Measurements from ENCODE around the gene ARFGAP3. TPM values are rescaled to one million over a fixed set of nuclear protein-coding genes. Genes with fewer than 3 reads are reported as not detected.
A peak's percentile ranks its signal among the peaks of the same experiment; 100 is the strongest.

The ARFGAP3 gene
- total RNA-seq, 2 donors from 2014 or later: 52.9 to 68.9 TPM

GRCh38 chr22:42862045-42862734, 5.1 kb upstream of the ARFGAP3 start:
- Histone ChIP-seq H3K4me1 (ENCODE audit: control insufficient read depth in 1 of 2, low read depth in 2 of 2) (peaks cover 6 to 23% of the 10 kb centered on the region in 2 donors), H3K9me3 (no peaks in the 10 kb centered on the region), H3K27me3 (replicated peaks; ENCODE audit: insufficient read depth) (no peaks in the 10 kb centered on the region), H3K4me3 (no peak overlapping the region), H3K36me3 (peaks cover 2% of the 10 kb centered on the region), H3K27ac (no peak overlapping the region)
- ATAC-seq (ENCODE audit: insufficient number of reproducible peaks, low FRiP score, low read depth) (no peak), DNase-seq (ENCODE audit: low spot score) (no peak)
- TF ChIP-seq CTCF (IDR thresholded peaks at IDR 0.05): no peak

GRCh38 chr22:42860968-42861367, 3.9 kb upstream of the ARFGAP3 start:
- Histone ChIP-seq H3K27ac (peak overlapping the region; percentile 34 to 47), H3K4me3 (no peak overlapping the region), H3K27me3 (replicated peaks; ENCODE audit: insufficient read depth) (no peaks in the 10 kb centered on the region), H3K4me1 (ENCODE audit: control insufficient read depth in 1 of 2, low read depth in 2 of 2) (peaks cover 6 to 22% of the 10 kb centered on the region in 2 donors), H3K9me3 (no peaks in the 10 kb centered on the region), H3K36me3 (no peaks in the 10 kb centered on the region)
- TF ChIP-seq CTCF (IDR thresholded peaks at IDR 0.05): no peak
- ATAC-seq (ENCODE audit: insufficient number of reproducible peaks, low FRiP score, low read depth) (no peak), DNase-seq (ENCODE audit: low spot score) (no peak)

GRCh38 chr22:42857845-42858481, 890 bp upstream of the ARFGAP3 start:
- H3K9me3 ChIP-seq: no peaks in the 10 kb centered on the region
- H3K27me3 ChIP-seq (replicated peaks; ENCODE audit: insufficient read depth): no peaks in the 10 kb centered on the region
- H3K4me1 ChIP-seq (ENCODE audit: control insufficient read depth in 1 of 2, low read depth in 2 of 2): peaks cover 17 to 37% of the 10 kb centered on the region in 2 donors
- no peak for TF ChIP-seq CTCF (IDR thresholded peaks at IDR 0.05)
- peak overlapping the region; percentile 73 to 83 for H3K27ac ChIP-seq
- ATAC-seq (ENCODE audit: insufficient number of reproducible peaks, low FRiP score, low read depth) (no peak), DNase-seq (ENCODE audit: low spot score) (no peak)
- no peaks in the 10 kb centered on the region for H3K36me3 ChIP-seq
- peak overlapping the region; percentile 78 for H3K4me3 ChIP-seq

GRCh38 chr22:42856179-42856864, 751 bp downstream of the ARFGAP3 start:
- DNase-seq (ENCODE audit: low spot score): no peak
- no peak for TF ChIP-seq CTCF (IDR thresholded peaks at IDR 0.05)
- Histone ChIP-seq H3K36me3 (no peaks in the 10 kb centered on the region), H3K27ac (peak overlapping the region; percentile 83 to 97), H3K4me3 (peak overlapping the region; percentile 78), H3K27me3 (replicated peaks; ENCODE audit: insufficient read depth) (no peaks in the 10 kb centered on the region), H3K9me3 (no peaks in the 10 kb centered on the region), H3K4me1 (ENCODE audit: control insufficient read depth in 1 of 2, low read depth in 2 of 2) (peaks cover 17 to 33% of the 10 kb centered on the region in 2 donors)
- ATAC-seq (ENCODE audit: insufficient number of reproducible peaks, low FRiP score, low read depth): no peak

GRCh38 chr22:42855721-42856120, 1.4 kb downstream of the ARFGAP3 start:
- Histone ChIP-seq H3K36me3 (no peaks in the 10 kb centered on the region), H3K9me3 (no peaks in the 10 kb centered on the region), H3K4me3 (peak overlapping the region; percentile 78), H3K27ac (peak overlapping the region; percentile 83 to 97), H3K4me1 (ENCODE audit: control insufficient read depth in 1 of 2, low read depth in 2 of 2) (peaks cover 17 to 27% of the 10 kb centered on the region in 2 donors), H3K27me3 (replicated peaks; ENCODE audit: insufficient read depth) (no peaks in the 10 kb centered on the region)
- TF ChIP-seq CTCF (IDR thresholded peaks at IDR 0.05): no peak
- no peak for ATAC-seq (ENCODE audit: insufficient number of reproducible peaks, low FRiP score, low read depth)
- no peak for DNase-seq (ENCODE audit: low spot score)
